OCI-LY7 (cell line): ENCODE data around the gene FAM3C. TPM values are rescaled to one million over a fixed set of nuclear protein-coding genes. Genes with fewer than 3 reads are reported as not detected.

Source experiments
- BruUV-seq: library from RNA; stranded (reverse); fragments of 400-500 nt; replicated peaks from 2 replicates; lab custom pipeline; 2021; lab: Mats Ljungman, UMichigan
- CTCF ChIA-PET: fragments of 300-600 bp; sonication (Branson Sonifier 250); formaldehyde crosslinking; loops from one replicate; lab custom pipeline; 2022; ENCODE audit warnings: antibody characterized with exemption; ENCODE audit not compliant: unreplicated experiment; lab: Charles Lee
- POLR2A ChIA-PET: fragments of 300-600 bp; sonication (Branson Sonifier 250); formaldehyde crosslinking; loops from one replicate; lab custom pipeline; 2022; ENCODE audit warnings: antibody characterized with exemption; lab: Charles Lee
- DNase-seq: peaks from one replicate; pipeline ENCODE4 v3.0.0-alpha.2; 2015; ENCODE audit warnings: low spot score
- H2AFZ ChIP-seq: fragments of 200-600 bp; sonication (generic), shearing (Covaris generic); 2 replicates; pipeline ENCODE4 v1.6.1; 2014; ENCODE audit warnings: mild to moderate bottlenecking, antibody characterized with exemption, low read length, moderate library complexity
- H3K27ac ChIP-seq: fragments of 200-600 bp; sonication (generic); 2 replicates; pipeline ENCODE4 v1.5.1; 2014; ENCODE audit warnings: mixed run types, low read depth, mild to moderate bottlenecking, moderate library complexity, low read length, inconsistent platforms; ENCODE audit not compliant: poor library complexity, severe bottlenecking
- H3K36me3 ChIP-seq: fragments of 200-600 bp; sonication (generic); 2 replicates; pipeline ENCODE4 v1.6.1; 2014; ENCODE audit warnings: mild to moderate bottlenecking, antibody characterized with exemption, low read length, moderate library complexity, mixed read lengths; ENCODE audit not compliant: insufficient read depth
- H3K4me1 ChIP-seq: fragments of 200-600 bp; sonication (generic); 2 replicates; pipeline ENCODE4 v1.5.1; 2014; ENCODE audit warnings: mild to moderate bottlenecking, low read length; ENCODE audit not compliant: insufficient read depth, poor library complexity, severe bottlenecking
- H3K4me2 ChIP-seq: fragments of 200-600 bp; sonication (generic); 2 replicates; pipeline ENCODE4 v1.6.1; 2014; ENCODE audit warnings: mild to moderate bottlenecking, low read length
- H3K4me3 ChIP-seq: fragments of 200-600 bp; sonication (generic); 2 replicates; pipeline ENCODE4 v1.5.1; 2014; ENCODE audit warnings: mild to moderate bottlenecking, low read depth, low read length; ENCODE audit not compliant: poor library complexity, severe bottlenecking
- H3K79me2 ChIP-seq: fragments of 200-600 bp; sonication (generic); 2 replicates; pipeline ENCODE4 v1.6.1; 2016; ENCODE audit warnings: low read depth, mild to moderate bottlenecking, low read length, moderate library complexity, mixed read lengths; ENCODE audit not compliant: insufficient read depth
- H3K9me2 ChIP-seq: fragments of 200-600 bp; sonication (generic); 2 replicates; pipeline ENCODE4 v1.6.1; 2016; ENCODE audit warnings: mild to moderate bottlenecking, low read length, mixed read lengths; ENCODE audit not compliant: insufficient read depth
- H3K9me3 ChIP-seq: fragments of 200-600 bp; sonication (generic); 2 replicates; pipeline ENCODE4 v1.6.1; 2014; ENCODE audit warnings: mild to moderate bottlenecking, mixed run types, low read length, mixed read lengths
- H4K20me1 ChIP-seq: fragments of 200-600 bp; sonication (generic); 2 replicates; pipeline ENCODE4 v1.6.1; 2014; ENCODE audit warnings: mild to moderate bottlenecking, antibody characterized with exemption, low read length, moderate library complexity, mixed read lengths; ENCODE audit not compliant: insufficient read depth
- CTCF ChIP-seq: fragments of 200-600 bp; sonication (generic); conservative IDR thresholded peaks from 2 replicates; pipeline ENCODE4 v1.5.1; 2014; ENCODE audit warnings: mild to moderate bottlenecking, antibody characterized with exemption, low read length, moderate library complexity, mixed read lengths
- EZH2phosphoT487 ChIP-seq: fragments of 200-600 bp; sonication (generic); IDR thresholded peaks from 2 replicates; pipeline ENCODE4 v1.6.1; 2018; ENCODE audit warnings: low read depth, borderline replicate concordance, mild to moderate bottlenecking, mixed run types, antibody characterized with exemption, low read length, moderate library complexity, mixed read lengths
- intact Hi-C: fragments of 100-400 bp; cut with micrococcal nuclease; formaldehyde crosslinking; loops from one replicate; pipeline ENCODE4 v1.10.0; 2022; ENCODE audit not compliant: unreplicated experiment
- total RNA-seq, 2 experiments: library from RNA; depleted of rRNA in 1 of 2; stranded (reverse); fragments of >200 nt in 1 of 2; shearing (Covaris generic) in 1 of 2; gene quantifications; 2 replicates each; pipeline ENCODE4 v1.2.3, GENCODE V29; 2014 to 2022

FAM3C gene
- total RNA-seq, 2 experiments from 2014 or later: 18.1 to 27.6 TPM

GRCh38 chr7:121404348-121404747, 8.2 kb upstream of the FAM3C start:
- H3K9me2 ChIP-seq: no peaks in the 10 kb centered on the region
- H3K4me2 ChIP-seq: no peak overlapping the region
- ChIA-PET POLR2A (interaction anchor here (0.6 to 0.9 kb wide), 2 partner anchors 8 to 208 kb away, joined by 3 to 5 read pairs; no protein-coding TSS in a partner anchor), CTCF (no interaction called here)
- no peak overlapping the region for H3K4me3 ChIP-seq
- H3K36me3 ChIP-seq: no peaks in the 10 kb centered on the region
- H2AFZ ChIP-seq: no peak overlapping the region
- no peaks in the 10 kb centered on the region for H3K79me2 ChIP-seq
- intact Hi-C loops: no loop called here
- no peak for TF ChIP-seq EZH2phosphoT487
- TF ChIP-seq CTCF: no peak
- H3K9me3 ChIP-seq: no peaks in the 10 kb centered on the region
- H3K4me1 ChIP-seq: no peaks in the 10 kb centered on the region
- BruUV-seq: no TSS peak
- no peak for DNase-seq
- H3K27ac ChIP-seq: no peak overlapping the region
- no peaks in the 10 kb centered on the region for H4K20me1 ChIP-seq

GRCh38 chr7:121402701-121403100, 6.6 kb upstream of the FAM3C start:
- no peaks in the 10 kb centered on the region for H3K9me3 ChIP-seq
- H3K4me1 ChIP-seq: no peaks in the 10 kb centered on the region
- H3K79me2 ChIP-seq: no peaks in the 10 kb centered on the region
- no peak overlapping the region for H3K4me3 ChIP-seq
- no peak for TF ChIP-seq CTCF
- TF ChIP-seq EZH2phosphoT487: no peak
- no peak overlapping the region for H3K27ac ChIP-seq
- no peaks in the 10 kb centered on the region for H3K36me3 ChIP-seq
- H4K20me1 ChIP-seq: no peaks in the 10 kb centered on the region
- ChIA-PET POLR2A (interaction anchor here (0.6 kb wide), 1 partner anchor 154 kb away, joined by 5 read pairs; no protein-coding TSS in a partner anchor), CTCF (no interaction called here)
- no peak overlapping the region for H3K4me2 ChIP-seq
- no TSS peak for BruUV-seq
- no peak for DNase-seq
- H2AFZ ChIP-seq: no peak overlapping the region
- no peaks in the 10 kb centered on the region for H3K9me2 ChIP-seq
- intact Hi-C loops: no loop called here

DNA sequence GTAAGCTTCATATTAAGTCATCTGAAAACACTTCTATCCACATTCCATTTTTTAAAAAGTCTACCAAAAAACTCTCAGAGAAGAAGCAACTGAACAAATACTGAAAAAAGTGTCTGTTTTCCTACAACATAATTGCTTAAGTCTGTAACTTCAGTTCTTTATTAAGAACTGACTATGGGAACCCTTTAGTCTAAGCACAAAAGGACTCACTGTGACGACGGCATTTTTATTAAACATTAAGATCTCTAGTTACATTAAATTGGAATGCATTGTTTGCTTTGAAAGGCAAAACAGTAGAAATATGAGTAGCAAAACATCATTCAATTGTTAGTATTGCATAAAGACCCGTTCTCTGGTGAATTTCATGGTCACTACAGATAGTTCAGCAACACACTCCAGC, 5.8 kb upstream of the FAM3C start:
- Histone ChIP-seq H3K36me3 (no peaks in the 10 kb centered on the region), H4K20me1 (no peaks in the 10 kb centered on the region), H3K27ac (no peak overlapping the region), H3K4me3 (no peak overlapping the region), H3K9me2 (no peaks in the 10 kb centered on the region), H3K4me1 (peaks cover 2% of the 10 kb centered on the region), H3K9me3 (no peaks in the 10 kb centered on the region), H2AFZ (no peak overlapping the region), H3K79me2 (no peaks in the 10 kb centered on the region), H3K4me2 (no peak overlapping the region)
- BruUV-seq: no TSS peak
- ChIA-PET POLR2A (no interaction called here), CTCF (no interaction called here)
- no peak for DNase-seq
- TF ChIP-seq EZH2phosphoT487: no peak
- TF ChIP-seq CTCF: no peak
- intact Hi-C loops: no loop called here
